HepG2 (cell line): Measurements from ENCODE around the gene NLRP6. TPM values are rescaled to one million over a fixed set of nuclear protein-coding genes. Genes with fewer than 3 reads are reported as not detected.

Experiments used
- ATAC-seq: fragments of 200-7000 bp; cut with Tn5 transposase; 3 replicates; pipeline ENCODE4 v1.9.1; 2020; ENCODE audit warnings: mild to moderate bottlenecking, moderate library complexity
- BruUV-seq: library from RNA; stranded (reverse); fragments of 400-500 nt; replicated peaks from 2 replicates; lab custom pipeline; 2021; lab: Mats Ljungman, UMichigan
- CTCF ChIA-PET: fragments of 300-600 bp; formaldehyde crosslinking; extraction: SDS; loops from one replicate; lab custom pipeline; 2021; ENCODE audit warnings: low total read pairs, inconsistent platforms, low intra/inter-chr PET ratio; lab: Yijun Ruan, JAX
- POLR2A ChIA-PET: fragments of 350-600 bp; sonication (Branson Sonifier 250); formaldehyde crosslinking; loops from one replicate; lab custom pipeline; 2020; ENCODE audit warnings: antibody characterized with exemption, inconsistent platforms; lab: Yijun Ruan, JAX
- DNase-seq: peaks from one replicate; pipeline ENCODE4 v3.0.0-alpha.2; 2015; ENCODE audit warnings: low spot score
- FAIRE-seq: peaks from 3 replicates; lab custom pipeline; 2011; peaks lifted over from hg19 to GRCh38; lab: Jason Lieb, UNC
- H2AFZ ChIP-seq: one replicate; pipeline ENCODE4 v1.6.1; 2011; ENCODE audit warnings: low read length, inconsistent platforms
- H3K27ac ChIP-seq: fragments of 300-600 bp; 3 replicates; pipeline ENCODE4 v1.8.0; 2011; ENCODE audit warnings: mixed run types, mild to moderate bottlenecking, mixed read lengths, low read length, inconsistent platforms; ENCODE audit not compliant: insufficient read depth; ENCODE audit errors: extremely low read length
- H3K27me3 ChIP-seq, 2 experiments: fragments of 200-600 bp in 1 of 2; 2 replicates in 1 of 2; 3 replicates in 1 of 2; pipeline versions ENCODE4 v1.6.0 to v1.8.0; 2011; ENCODE audit warnings: low read length in 2 of 2, mild to moderate bottlenecking in 2 of 2, moderate library complexity in 2 of 2, inconsistent platforms in 1 of 2; ENCODE audit not compliant: insufficient read depth in 2 of 2, control insufficient read depth in 1 of 2
- H3K36me3 ChIP-seq, 2 experiments: fragments of 200-600 bp in 1 of 2; replicated peaks in 1 of 2; 2 replicates in 1 of 2; 3 replicates in 1 of 2; pipeline versions ENCODE4 v1.5.1 to v1.8.0; 2011; ENCODE audit warnings: low read length in 2 of 2, inconsistent platforms in 1 of 2; ENCODE audit not compliant: insufficient read depth in 2 of 2, control insufficient read depth in 1 of 2
- H3K4me1 ChIP-seq: 2 replicates; pipeline ENCODE4 v1.5.1; 2012; ENCODE audit warnings: low read length, inconsistent platforms; ENCODE audit not compliant: insufficient read depth
- H3K4me2 ChIP-seq: 2 replicates; pipeline ENCODE4 v1.6.0; 2011; ENCODE audit warnings: low read depth, low read length, inconsistent platforms
- H3K4me3 ChIP-seq, 3 experiments: fragments of 200-600 bp in 1 of 3; sonication (generic), shearing (Covaris generic) in 1 of 3; replicated peaks in 1 of 3; 2 replicates each; pipeline ENCODE4 v1.5.1; 2011 to 2016; ENCODE audit warnings: low read length in 3 of 3, inconsistent platforms in 2 of 3, low read depth in 2 of 3, mild to moderate bottlenecking in 2 of 3, control low read depth in 1 of 3, mixed read lengths in 1 of 3; ENCODE audit not compliant: insufficient read depth in 1 of 3
- H3K79me2 ChIP-seq: one replicate; pipeline ENCODE4 v1.6.1; 2011; ENCODE audit warnings: low read length, inconsistent platforms; ENCODE audit not compliant: insufficient read depth
- H3K9ac ChIP-seq: 2 replicates; pipeline ENCODE4 v1.6.0; 2011; ENCODE audit warnings: mild to moderate bottlenecking, low read depth, low read length, inconsistent platforms; ENCODE audit not compliant: insufficient read depth
- H3K9me3 ChIP-seq: 2 replicates; pipeline ENCODE4 v1.5.1; 2012; ENCODE audit warnings: mild to moderate bottlenecking, low read length
- H4K20me1 ChIP-seq: 2 replicates; pipeline ENCODE4 v1.6.0; 2011; ENCODE audit warnings: inconsistent platforms, mild to moderate bottlenecking, low read length, moderate library complexity; ENCODE audit not compliant: insufficient read depth
- BHLHE40 ChIP-seq: IDR thresholded peaks from 2 replicates; pipeline ENCODE4 v1.6.1; 2011; ENCODE audit warnings: low read length, improper control_type of control experiment
- CENPX ChIP-seq: sonication (generic); formaldehyde crosslinking; IDR thresholded peaks from 2 replicates; pipeline ENCODE4 v1.9.0; 2021; ENCODE audit warnings: mild to moderate bottlenecking, missing genetic modification reagents, moderate library complexity
- FOXJ3 ChIP-seq: sonication (generic); formaldehyde crosslinking; IDR thresholded peaks from 2 replicates; pipeline ENCODE4 v1.4.0; 2020; ENCODE audit warnings: missing genetic modification reagents, mild to moderate bottlenecking, borderline replicate concordance
- HDAC1 ChIP-seq: sonication (generic); formaldehyde crosslinking; IDR thresholded peaks from 2 replicates; pipeline ENCODE4 v1.5.1; 2020; ENCODE audit warnings: mild to moderate bottlenecking, missing genetic modification reagents
- HINFP ChIP-seq: sonication (generic); formaldehyde crosslinking; IDR thresholded peaks from 2 replicates; pipeline ENCODE4 v1.4.0; 2020; ENCODE audit warnings: low read depth, mild to moderate bottlenecking, missing genetic modification reagents
- MAX ChIP-seq: IDR thresholded peaks from 2 replicates; pipeline ENCODE4 v1.6.1; 2012; ENCODE audit warnings: inconsistent platforms
- MLXIP ChIP-seq: sonication (generic); formaldehyde crosslinking; IDR thresholded peaks from 2 replicates; pipeline ENCODE4 v1.9.0; 2021; ENCODE audit warnings: missing genetic modification reagents, borderline replicate concordance
- NBN ChIP-seq: fragments of 450-650 bp; conservative IDR thresholded peaks from 2 replicates; pipeline ENCODE4 v1.6.1; 2017
- POLR2G ChIP-seq: fragments of 200-400 bp; formaldehyde crosslinking; IDR thresholded peaks from 2 replicates; pipeline ENCODE4 v1.6.1; 2018; ENCODE audit warnings: mild to moderate bottlenecking, low read depth, low read length, moderate library complexity
- ZNF101 ChIP-seq: sonication (generic); formaldehyde crosslinking; IDR thresholded peaks from 2 replicates; pipeline ENCODE4 v1.4.0; 2020; ENCODE audit warnings: mild to moderate bottlenecking, low read depth, missing genetic modification reagents, borderline replicate concordance
- ZNF543 ChIP-seq: sonication (generic); formaldehyde crosslinking; IDR thresholded peaks from 2 replicates; pipeline ENCODE4 v1.4.0; 2020; ENCODE audit warnings: mild to moderate bottlenecking, missing genetic modification reagents
- ZNF780A ChIP-seq: sonication (generic); formaldehyde crosslinking; IDR thresholded peaks from 2 replicates; pipeline ENCODE4 v1.8.0; 2022; ENCODE audit warnings: mild to moderate bottlenecking, missing genetic modification reagents, moderate library complexity
- ZNF878 ChIP-seq: sonication (generic); formaldehyde crosslinking; IDR thresholded peaks from 2 replicates; pipeline ENCODE4 v1.8.1; 2023; ENCODE audit warnings: mild to moderate bottlenecking, missing genetic modification reagents, moderate library complexity
- WGBS: methylation state at CpG from one replicate; pipeline ENCODE4 v1.1.6; 2017; ENCODE audit warnings: low lambda C conversion rate; 5-methylcytosine and 5-hydroxymethylcytosine counted together
- in situ Hi-C: cut with HindIII; loops from 2 replicates; pipeline ENCODE4 v1.10.0; 2017; ENCODE audit warnings: low pct_unique_long_range_greater_than_20kb; ENCODE audit not compliant: extremely low pct_ligation_motif_present
- intact Hi-C: fragments of 100-400 bp; cut with micrococcal nuclease; formaldehyde crosslinking; loops from one replicate; pipeline ENCODE4 v1.10.0; 2022; ENCODE audit not compliant: unreplicated experiment
- polyA plus RNA-seq, 8 experiments: library from polyadenylated mRNA; depleted of rRNA in 3 of 8; stranded (reverse) in 7 of 8; unstranded in 1 of 8; fragments of >200 nt; fragmentation: Illumina TruSeq in 4 of 8; extraction: Trizol in 4 of 8; gene quantifications; 2 replicates each; pipeline versions ENCODE4 v1.2.1 to v1.2.3, GENCODE V29; 2011 to 2016; ENCODE audit warnings: low read depth in 4 of 8, missing spikeins in 1 of 8, mixed read lengths in 1 of 8; ENCODE audit not compliant: insufficient read depth in 1 of 8
- total RNA-seq, 5 experiments: library from RNA; depleted of rRNA; stranded (reverse); fragments of >200 nt; fragmentation: Illumina TruSeq; extraction: Trizol; gene quantifications; 2 replicates each; pipeline ENCODE4 v1.2.3, GENCODE V29; 2016; ENCODE audit warnings: low read depth in 1 of 5

Gene NLRP6
- total and polyA plus RNA-seq, 2 of the 13 experiments (the other 11 are each of a cell fraction or from before 2014, with no cell fraction given): not detected

- BruUV-seq: no TSS peak
- peaks cover 24% of the 10 kb centered on the region for H3K4me1 ChIP-seq
- H3K4me3 ChIP-seq: no peak overlapping the region
- DNase-seq: no peak
- POLR2A ChIA-PET: no interaction called here
- no peaks in the 10 kb centered on the region for H4K20me1 ChIP-seq
- H3K36me3 ChIP-seq: no peaks in the 10 kb centered on the region
- in situ Hi-C loops (no loop called here), intact Hi-C loops (no loop called here)
- CTCF ChIA-PET: no interaction called here
- no peak overlapping the region for H3K27ac ChIP-seq
- WGBS: 37% methylated on average over 13 of the region's 13 CpGs
- ATAC-seq: no peak
- no peak for FAIRE-seq
- no peak overlapping the region for H3K4me2 ChIP-seq
- TF ChIP-seq MAX: no peak
- 0 out of 2 replicates have a peak, but pooled peaks have one; percentile 28 for TF ChIP-seq BHLHE40
- H2AFZ ChIP-seq: no peak overlapping the region
- H3K9ac ChIP-seq: no peak overlapping the region
- peaks cover 10 to 89% of the 10 kb centered on the region in 2 experiments for H3K27me3 ChIP-seq
- no peaks in the 10 kb centered on the region for H3K79me2 ChIP-seq
- H3K9me3 ChIP-seq: no peaks in the 10 kb centered on the region
Measured at GRCh38 chr11:282630-283360, 4.6 kb downstream of the NLRP6 start.

GRCh38 chr11:283405-284104, 5.3 kb downstream of the NLRP6 start:
- Histone ChIP-seq H3K9ac (no peak overlapping the region), H3K79me2 (no peaks in the 10 kb centered on the region), H3K27me3 (peaks cover 12 to 89% of the 10 kb centered on the region in 2 experiments), H3K9me3 (no peaks in the 10 kb centered on the region), H3K27ac (no peak overlapping the region), H3K4me3 (peak overlapping the region in 1 of 3 experiments; percentile 23; a peak in 1 of 6 replicates), H3K4me1 (peaks cover 32% of the 10 kb centered on the region), H3K36me3 (no peaks in the 10 kb centered on the region), H4K20me1 (no peaks in the 10 kb centered on the region), H3K4me2 (no peak overlapping the region), H2AFZ (no peak overlapping the region)
- in situ Hi-C loops (no loop called here), intact Hi-C loops (no loop called here)
- FAIRE-seq: no peak
- WGBS: 55% methylated on average over 23 of the region's 23 CpGs
- no TSS peak for BruUV-seq
- ATAC-seq: no peak
- ChIA-PET POLR2A (no interaction called here), CTCF (no interaction called here)
- no peak for DNase-seq
- TF ChIP-seq ZNF780A (CRISPR knock-in tag): no peak
- no peak for TF ChIP-seq HINFP
- no peak for TF ChIP-seq MLXIP (CRISPR knock-in tag)
- TF ChIP-seq ZNF543 (CRISPR knock-in tag): no peak
- no peak for TF ChIP-seq FOXJ3 (CRISPR knock-in tag)
- TF ChIP-seq CENPX (CRISPR knock-in tag): no peak
- TF ChIP-seq ZNF101: no peak
- TF ChIP-seq NBN: no peak
- no peak for TF ChIP-seq HDAC1 (CRISPR knock-in tag)
- TF ChIP-seq ZNF878 (CRISPR knock-in tag): no peak
- no peak for TF ChIP-seq POLR2G
